HG02870 (cell line): ENCODE measurements around the gene UGT1A7.

Experiments
- ATAC-seq: cut with Tn5 transposase; IDR thresholded peaks from one replicate; pipeline ENCODE4 v1.9.1; 2021; ENCODE audit warnings: mild to moderate bottlenecking, moderate library complexity; ENCODE audit not compliant: unreplicated experiment

UGT1A7 gene

DNA sequence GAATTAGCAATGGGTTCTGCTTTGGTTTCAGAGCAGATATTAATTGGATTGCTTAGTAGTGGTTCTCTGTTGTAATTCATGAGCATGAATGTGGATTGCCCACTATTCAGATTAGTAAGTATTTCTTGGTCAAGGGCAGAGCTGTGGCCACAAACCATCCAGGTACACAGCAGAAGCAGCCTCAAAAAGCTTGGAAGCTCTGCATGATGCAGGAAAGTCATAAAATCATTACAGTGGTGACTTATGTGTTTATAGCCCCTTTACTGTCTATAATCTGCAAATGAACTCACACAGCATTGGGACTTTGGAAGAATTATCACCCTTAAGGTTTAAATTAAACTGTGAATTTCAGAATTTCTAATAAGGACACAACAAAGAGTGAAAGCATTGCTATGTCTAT is 76.4 kb downstream of the UGT1A7 start:
- no peak for ATAC-seq

DNA sequence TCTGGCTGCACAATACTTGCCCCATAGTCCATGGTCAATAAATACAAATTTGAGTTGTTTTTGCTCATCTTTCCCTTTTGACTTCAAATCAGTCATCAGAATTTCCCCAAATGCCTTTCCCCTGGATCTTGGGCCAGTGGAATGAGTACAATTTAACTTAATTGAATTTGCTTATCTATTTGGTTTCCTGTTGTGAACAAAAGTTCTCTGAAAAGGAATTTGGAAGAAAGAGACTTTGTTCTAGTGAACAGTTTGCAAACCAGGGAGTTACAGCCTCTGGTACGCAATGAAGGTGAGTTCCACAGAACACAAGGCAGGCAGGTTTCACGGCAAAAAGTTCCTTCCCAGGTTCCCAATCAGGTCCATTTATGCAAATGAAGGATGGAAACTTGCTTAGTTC is 77.1 kb downstream of the UGT1A7 start:
- no peak for ATAC-seq

DNA sequence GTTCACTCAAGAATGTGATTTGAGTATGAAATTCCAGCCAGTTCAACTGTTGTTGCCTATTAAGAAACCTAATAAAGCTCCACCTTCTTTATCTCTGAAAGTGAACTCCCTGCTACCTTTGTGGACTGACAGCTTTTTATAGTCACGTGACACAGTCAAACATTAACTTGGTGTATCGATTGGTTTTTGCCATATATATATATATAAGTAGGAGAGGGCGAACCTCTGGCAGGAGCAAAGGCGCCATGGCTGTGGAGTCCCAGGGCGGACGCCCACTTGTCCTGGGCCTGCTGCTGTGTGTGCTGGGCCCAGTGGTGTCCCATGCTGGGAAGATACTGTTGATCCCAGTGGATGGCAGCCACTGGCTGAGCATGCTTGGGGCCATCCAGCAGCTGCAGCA is 78.3 kb downstream of the UGT1A7 start, which contains the start of gene UGT1A1:
Gene UGT1A1 (plus strand): TSS at position 228 of the 400 bp plus-strand sequence. CDS start 18 bp downstream, at position 246.
- no peak for ATAC-seq

DNA sequence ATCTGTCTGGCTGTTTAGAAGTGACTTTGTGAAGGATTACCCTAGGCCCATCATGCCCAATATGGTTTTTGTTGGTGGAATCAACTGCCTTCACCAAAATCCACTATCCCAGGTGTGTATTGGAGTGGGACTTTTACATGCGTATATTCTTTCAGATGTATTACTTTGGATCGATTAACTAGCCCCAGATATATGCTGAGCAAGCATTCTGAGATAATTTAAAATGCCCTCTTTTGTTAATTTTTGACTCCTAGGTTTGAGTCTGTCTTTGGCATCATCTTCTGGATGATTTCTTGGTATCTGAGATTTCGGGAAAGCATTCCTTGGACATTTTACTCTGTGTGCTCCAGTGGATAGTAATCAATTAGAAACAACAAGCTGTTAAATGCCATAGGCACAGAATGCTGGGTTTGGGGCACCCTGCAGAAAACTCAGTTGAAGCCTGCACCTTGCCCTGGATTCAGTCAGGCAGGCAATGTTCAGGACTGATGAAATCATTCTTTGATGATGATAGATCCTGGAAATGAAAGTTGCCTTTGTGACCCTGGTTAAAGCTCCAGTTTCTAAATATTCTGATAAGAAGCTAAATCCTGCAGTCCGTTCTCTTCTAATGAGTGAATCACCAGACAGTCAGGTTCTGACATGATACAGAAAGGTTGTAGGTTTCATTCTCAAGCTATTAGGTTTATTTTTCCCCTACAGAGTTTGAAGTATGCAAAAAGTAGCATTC is 79.5 kb downstream of the UGT1A7 start:
- ATAC-seq = no peak

DNA sequence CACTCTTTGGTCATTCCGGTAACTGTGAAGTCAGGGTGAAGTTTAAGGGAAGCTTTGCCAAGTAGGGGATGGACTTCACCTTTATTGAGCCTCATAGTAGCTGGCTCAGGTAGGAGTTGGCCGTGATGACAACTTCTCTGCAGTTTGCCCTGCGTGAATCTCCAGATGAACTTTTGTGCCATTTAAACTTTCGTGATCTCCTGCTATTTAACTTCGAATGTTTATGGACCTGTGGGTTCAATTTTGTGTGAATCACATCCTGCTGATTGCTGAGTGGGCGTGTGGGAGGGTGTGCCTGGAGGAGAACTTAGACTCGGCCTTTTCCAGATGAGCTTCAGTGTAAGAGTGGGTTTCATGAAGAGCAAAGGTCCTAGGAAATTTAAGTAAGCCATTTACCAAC is 82.6 kb downstream of the UGT1A7 start:
- ATAC-seq = no peak

DNA sequence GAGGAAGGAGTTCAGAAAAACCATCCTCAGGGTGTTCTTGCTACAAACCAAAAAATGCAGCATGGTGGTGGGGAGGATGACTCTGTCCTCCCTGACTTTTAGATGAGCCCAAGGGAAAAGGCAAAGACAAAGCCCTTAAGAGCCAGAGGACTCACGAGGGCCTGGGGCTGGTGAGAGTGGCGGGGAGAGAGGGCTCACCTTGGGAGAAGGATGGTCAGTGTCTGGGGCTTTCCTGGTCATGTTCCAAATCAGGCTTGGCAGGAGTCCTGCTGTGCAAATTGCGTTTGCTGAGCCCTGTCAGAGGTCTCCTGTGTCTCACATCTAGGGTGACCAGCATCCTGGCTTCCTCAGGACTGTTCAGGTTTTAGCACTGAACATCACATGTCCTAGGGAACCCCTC is 83.1 kb downstream of the UGT1A7 start:
- ATAC-seq = no peak

DNA sequence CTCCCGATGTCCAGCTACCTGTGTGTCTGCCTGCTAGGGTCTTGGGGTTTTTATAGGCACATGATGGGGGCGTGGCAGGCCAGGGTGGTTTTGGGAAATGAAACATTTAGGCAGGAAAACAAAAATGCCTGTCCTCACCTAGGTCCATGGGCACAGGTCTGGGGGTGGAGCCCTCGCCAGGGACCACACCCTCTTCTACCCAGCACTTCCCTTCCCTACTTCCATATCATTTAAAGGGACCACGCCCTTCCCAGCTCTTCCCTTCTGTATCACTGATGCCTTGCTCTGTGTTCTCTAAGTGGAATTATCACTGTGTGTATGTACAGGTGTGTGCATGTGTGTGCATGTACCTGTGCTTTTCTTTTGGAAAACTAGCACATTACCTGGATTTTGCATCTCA is 84.7 kb downstream of the UGT1A7 start:
- no peak for ATAC-seq

DNA sequence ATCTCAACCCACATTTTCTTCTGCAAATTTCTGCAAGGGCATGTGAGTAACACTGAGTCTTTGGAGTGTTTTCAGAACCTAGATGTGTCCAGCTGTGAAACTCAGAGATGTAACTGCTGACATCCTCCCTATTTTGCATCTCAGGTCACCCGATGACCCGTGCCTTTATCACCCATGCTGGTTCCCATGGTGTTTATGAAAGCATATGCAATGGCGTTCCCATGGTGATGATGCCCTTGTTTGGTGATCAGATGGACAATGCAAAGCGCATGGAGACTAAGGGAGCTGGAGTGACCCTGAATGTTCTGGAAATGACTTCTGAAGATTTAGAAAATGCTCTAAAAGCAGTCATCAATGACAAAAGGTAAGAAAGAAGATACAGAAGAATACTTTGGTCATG is 86.4 kb downstream of the UGT1A7 start:
- ATAC-seq = no peak

DNA sequence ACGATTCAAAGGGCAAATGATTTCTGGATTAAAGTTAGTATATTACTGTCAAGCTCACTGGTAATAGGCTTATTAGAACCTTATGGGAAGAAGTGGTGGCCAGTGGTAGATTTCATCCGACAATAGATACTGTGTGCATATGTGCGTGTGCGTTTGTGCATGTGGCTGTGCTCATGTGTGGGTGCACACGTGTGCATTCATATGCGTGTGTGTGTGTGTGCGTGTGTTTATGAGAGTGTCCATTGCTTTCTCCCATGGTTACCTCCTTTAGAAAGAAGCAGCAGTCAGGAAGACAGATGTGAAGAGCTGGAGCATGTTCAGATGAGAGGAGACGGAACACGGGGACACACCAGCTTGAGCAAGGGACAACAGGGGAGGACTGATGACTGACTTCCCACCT is 87.6 kb downstream of the UGT1A7 start:
- ATAC-seq = no peak

DNA sequence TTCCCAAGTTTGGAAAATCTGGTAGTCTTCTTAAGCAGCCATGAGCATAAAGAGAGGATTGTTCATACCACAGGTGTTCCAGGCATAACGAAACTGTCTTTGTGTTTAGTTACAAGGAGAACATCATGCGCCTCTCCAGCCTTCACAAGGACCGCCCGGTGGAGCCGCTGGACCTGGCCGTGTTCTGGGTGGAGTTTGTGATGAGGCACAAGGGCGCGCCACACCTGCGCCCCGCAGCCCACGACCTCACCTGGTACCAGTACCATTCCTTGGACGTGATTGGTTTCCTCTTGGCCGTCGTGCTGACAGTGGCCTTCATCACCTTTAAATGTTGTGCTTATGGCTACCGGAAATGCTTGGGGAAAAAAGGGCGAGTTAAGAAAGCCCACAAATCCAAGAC is 90.5 kb downstream of the UGT1A7 start:
- no peak for ATAC-seq

DNA sequence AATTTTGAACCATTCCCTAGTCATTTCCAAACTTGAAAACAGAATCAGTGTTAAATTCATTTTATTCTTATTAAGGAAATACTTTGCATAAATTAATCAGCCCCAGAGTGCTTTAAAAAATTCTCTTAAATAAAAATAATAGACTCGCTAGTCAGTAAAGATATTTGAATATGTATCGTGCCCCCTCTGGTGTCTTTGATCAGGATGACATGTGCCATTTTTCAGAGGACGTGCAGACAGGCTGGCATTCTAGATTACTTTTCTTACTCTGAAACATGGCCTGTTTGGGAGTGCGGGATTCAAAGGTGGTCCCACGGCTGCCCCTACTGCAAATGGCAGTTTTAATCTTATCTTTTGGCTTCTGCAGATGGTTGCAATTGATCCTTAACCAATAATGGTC is 90.9 kb downstream of the UGT1A7 start:
- ATAC-seq = no peak

DNA sequence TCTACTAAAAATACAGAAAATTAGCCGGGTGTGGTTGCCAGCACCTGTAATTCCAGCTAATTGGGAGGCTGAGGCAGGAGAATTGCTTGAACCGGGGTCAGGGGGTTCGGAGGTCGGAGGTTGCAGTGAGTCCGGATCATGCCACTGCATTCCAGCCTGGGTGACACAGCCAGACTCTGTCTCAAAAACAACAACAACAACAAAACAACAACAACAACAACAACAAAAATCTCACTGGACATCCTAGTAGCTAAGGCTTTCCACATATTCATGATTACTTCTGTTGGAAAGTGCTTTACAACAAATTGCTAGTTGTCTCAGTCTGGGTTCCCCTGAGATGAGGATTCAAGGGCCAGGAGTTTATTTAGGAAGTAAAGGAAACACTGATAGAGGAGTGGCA is 92.2 kb downstream of the UGT1A7 start:
- ATAC-seq = no peak

DNA sequence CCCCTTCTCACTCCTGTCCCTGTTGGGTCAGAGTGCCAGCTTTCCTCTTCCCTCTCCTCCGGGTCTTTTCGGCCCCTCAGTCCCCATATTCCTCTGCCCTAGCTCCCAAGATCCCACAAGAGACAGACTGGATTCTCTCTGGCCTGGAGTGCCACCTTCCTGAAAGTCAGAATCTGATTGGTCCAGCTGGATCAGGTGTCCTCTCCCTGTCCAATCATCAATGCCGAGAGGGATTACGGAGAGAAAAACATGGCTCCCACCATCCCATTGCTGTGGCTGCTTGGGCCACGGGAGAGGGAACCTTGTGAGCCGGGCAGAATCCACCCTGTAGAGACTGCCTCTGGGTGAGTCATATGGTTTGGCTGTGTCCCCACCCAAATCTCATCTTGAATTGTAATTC is 93.7 kb downstream of the UGT1A7 start:
- no peak for ATAC-seq

DNA sequence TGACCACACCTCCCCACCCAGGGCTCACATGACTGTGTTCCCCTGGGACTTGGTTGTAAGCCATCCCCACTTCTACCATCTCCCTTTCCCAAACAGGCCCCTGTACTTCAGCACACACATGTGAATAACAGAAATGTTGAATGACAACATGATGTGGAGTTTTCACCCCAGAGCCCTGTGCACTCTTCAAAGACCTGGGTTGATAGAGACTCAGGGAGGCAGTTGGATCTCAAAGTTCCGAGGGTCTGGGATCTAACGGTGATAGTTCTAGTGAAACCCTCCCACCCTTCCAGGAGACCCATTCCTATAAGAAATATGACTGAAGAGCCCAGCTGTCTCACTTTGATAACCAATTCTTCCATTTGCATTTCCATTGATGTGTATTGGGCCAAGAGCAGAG is 96.3 kb downstream of the UGT1A7 start, which contains the start of gene MROH2A:
Gene MROH2A (plus strand): TSS at position 301 of the 400 bp plus-strand sequence. CDS start 1,029 bp downstream, outside the sequence.
- ATAC-seq = no peak

DNA sequence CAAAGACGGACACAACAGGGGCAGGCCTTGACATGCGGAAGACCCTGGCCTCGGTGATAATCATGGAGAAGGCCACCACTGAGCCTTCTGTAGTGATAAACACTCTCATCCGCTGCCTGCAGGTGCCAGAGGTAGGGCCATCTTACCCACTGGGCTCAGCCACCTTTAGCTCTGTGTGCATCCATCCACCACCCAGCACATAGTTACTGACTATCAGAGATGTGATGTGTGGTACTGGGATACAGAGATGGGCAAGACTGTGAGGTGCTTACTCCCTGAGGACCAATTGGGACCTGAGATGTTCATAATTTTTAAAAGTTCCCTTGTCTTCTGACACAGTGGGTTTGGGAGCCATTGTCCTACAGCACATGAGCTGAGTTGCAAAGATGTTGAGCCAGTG is 98.0 kb downstream of the UGT1A7 start:
- ATAC-seq = no peak

DNA sequence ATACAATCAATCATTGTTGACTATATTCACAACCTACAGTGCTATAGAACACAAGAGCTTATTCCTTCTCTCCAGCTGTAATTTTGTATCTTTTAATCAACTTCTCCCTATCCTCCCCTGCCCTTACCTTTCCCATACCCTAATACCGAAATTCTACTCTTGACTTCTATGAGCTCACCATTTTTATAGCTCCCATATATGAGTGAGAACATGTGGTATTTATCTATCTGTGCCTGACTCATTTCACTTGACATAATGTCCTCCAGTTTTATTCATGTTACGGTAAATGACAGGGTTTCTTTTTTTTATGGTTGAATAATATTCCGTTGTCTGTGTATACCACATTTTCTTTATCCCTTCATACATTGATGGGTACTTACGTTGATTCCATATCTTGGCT is 99.1 kb downstream of the UGT1A7 start:
- ATAC-seq = no peak

DNA sequence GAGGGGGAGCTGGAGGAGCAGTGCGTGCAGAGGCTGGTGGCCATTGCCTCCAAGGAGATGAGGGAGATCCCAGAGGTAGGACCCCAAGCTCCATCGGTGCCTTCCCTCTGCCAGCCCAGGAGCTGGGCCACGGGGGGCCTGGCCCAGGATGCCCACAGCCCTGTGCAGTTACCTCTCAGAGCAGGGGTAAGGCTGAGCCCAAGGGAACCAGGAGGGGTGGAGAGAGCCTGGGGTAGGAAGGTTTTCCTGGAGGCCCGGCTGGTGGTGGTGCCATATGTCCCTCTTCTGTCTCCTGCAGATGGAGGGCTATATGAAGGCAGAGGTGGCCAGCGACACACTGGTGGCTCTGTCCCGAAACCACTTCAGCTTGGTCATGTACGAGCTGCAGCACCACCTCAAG is 107.9 kb downstream of the UGT1A7 start:
- ATAC-seq = no peak

DNA sequence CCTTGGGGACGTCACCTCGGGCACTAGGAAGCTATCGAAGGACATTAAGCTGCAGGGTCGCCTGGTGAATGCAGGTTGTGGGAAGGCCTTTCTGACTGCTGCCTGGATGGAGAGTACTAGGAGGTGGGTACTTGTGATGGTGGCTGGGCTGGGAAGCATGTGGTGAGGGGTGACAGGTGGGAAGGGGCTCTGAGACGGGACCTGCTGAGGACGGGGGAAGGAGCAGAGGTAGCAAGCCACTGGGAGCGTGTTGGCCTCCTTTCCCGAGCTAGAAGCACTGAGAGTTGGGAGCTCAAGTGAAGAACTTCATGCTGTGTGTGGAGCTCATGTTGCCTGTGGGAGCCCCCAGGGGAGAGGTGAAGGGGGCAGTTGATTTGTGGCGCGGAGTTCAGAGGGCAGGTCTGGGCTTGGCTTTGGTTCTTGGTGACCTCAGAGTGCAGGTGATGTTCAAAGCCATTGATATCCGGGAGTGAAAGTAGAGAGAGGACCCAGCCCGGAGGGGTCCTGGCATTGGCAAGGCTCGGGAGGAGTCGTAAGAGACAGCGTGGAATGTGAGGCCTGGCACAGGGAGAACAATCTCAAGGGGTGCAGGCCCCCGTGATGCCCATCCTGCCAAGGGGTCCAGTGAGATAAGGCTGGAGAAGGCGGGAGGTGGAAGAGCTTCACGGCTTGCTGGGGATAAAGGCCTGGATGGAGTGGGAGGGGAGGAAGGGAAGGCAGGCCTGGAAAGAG is 109.6 kb downstream of the UGT1A7 start:
- ATAC-seq = no peak

DNA sequence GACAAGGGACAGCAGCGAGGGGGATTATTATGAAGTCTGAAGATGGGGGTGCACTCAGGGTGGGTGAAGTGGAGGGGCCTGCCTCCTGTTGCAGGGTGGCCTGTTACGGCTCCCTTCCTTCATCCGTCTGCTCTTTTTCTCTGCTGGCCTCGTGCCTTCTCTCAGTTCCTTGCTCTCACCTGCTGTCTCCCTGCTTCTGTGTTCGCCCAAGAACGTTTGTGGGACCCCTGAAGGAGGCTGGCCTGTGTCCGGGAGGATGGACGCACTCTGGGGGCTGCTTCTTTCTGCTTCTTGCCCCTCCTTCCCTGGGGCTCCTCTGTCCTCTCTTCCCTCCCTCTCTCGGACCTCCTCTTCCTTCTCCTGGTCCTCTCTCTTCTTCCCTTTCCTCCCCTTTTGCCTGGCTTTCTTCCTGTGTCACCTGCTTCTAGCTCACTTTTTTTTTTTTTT is 110.2 kb downstream of the UGT1A7 start:
- ATAC-seq = no peak

DNA sequence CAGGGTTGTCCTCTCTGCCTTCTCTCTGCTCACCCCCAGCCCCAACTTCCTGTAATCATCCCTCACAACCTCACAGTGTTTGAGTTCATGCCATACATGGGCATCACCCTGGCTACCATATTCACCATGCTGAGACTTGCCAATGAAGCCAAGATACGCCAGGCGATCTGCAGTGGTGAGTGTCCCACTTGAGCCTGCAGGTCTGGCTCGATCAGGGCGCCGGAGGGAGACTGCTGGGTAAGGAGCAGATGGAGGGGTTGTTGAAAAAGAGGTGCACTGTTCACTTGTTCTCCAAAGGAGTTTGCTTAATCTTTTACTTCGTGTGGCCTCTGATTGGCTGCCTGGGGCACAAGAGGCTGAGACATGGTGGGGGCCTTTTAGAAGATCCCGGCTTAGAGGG is 111.0 kb downstream of the UGT1A7 start:
- ATAC-seq = no peak

DNA sequence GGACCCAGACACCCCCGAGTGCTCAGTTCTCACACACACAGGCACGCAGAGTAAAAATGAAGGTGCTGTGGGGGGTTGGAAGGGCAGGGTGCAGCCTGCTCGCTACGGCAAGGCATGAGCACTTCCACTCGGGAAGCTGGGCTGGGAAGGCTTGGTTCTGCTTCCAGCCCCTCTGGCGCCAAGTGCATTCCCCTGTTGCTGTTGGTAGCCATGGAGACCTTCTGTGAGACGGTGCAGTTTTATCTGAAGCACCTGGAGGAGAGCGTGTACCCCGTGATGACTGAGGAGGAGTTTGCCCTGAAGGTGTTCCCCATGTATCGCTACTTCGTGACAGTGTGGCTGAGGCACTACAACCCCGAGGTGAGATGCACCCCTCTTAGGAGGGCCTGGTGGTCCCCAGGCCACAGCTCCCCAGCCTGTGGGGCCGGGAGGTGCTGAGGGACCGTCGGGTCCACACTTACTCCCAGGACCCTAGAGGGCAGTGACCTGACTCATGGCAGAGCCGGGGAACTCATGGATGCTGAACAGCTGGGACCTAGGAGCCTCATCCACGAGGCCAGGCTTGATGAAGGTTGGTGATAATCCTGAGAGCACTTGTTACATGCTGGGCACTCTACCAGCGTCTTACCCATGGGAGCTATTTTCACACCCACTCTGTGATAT is 111.9 kb downstream of the UGT1A7 start:
- ATAC-seq = no peak

DNA sequence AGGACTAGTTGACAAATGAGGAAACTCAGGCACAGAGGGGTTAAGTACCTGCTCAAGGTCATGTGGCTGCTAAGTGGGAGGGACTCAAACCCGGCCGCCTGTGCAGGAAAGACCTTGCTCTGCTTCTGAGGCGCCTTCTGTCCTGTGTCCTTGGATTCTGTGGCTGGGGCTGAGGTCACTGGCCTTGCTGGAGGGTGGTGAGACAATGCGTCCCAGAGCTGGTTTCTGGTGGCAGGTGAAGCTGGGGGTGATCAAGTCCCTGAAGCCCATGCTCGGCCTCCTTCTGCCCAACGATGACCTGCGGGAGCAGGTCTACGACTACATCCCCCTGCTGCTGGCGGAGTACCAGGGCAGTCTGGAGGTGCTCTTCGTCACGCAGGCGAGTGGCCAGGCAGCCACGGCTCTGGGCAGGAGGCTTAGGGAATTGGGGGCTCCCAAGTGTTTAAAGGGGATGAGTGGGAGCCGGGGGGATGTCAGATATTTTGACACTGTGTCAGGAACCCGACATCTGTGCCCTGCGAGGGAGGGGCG is 112.5 kb downstream of the UGT1A7 start:
- ATAC-seq = no peak
